Ascending aorta (tissue), 2 donors: ENCODE data around the gene THAP4. TPM values are rescaled to one million over a fixed set of nuclear protein-coding genes. Genes with fewer than 3 reads are reported as not detected.

Experiments used
- DNase-seq, 2 donors: peaks; one replicate each; pipeline ENCODE4 v3.0.0-alpha.2; 2019; ENCODE audit warnings: low spot score in 2 of 2
- H3K27ac ChIP-seq, 2 donors: fragments of 200-600 bp; sonication (generic); one replicate each; pipeline ENCODE4 v1.5.1; 2016 to 2017; ENCODE audit warnings: mild to moderate bottlenecking in 1 of 2
- H3K27me3 ChIP-seq: fragments of 200-600 bp; sonication (generic); one replicate; pipeline ENCODE4 v1.5.1; 2017
- H3K36me3 ChIP-seq, 2 donors: fragments of 200-600 bp; sonication (generic); one replicate each; pipeline ENCODE4 v1.5.1; 2016
- H3K4me1 ChIP-seq, 2 donors: fragments of 200-600 bp; sonication (generic); one replicate each; pipeline ENCODE4 v1.5.1; 2016 to 2017; ENCODE audit warnings: mild to moderate bottlenecking in 1 of 2
- H3K4me3 ChIP-seq, 2 donors: fragments of 200-600 bp; sonication (generic); one replicate each; pipeline ENCODE4 v1.5.1; 2016 to 2017; ENCODE audit warnings: mild to moderate bottlenecking in 1 of 2
- H3K9me3 ChIP-seq, 2 donors: fragments of 200-600 bp; sonication (generic); one replicate each; pipeline ENCODE4 v1.5.1; 2016
- CTCF ChIP-seq, 3 experiments: fragments of 200-600 bp in 2 of 3; fragments of 450-650 bp in 1 of 3; sonication (generic) in 2 of 3; IDR thresholded peaks; one replicate each; pipeline ENCODE4 v1.5.1; 2016 to 2019; ENCODE audit warnings: antibody characterized with exemption in 3 of 3, mild to moderate bottlenecking in 1 of 3, moderate library complexity in 1 of 3
- intact Hi-C: fragments of 100-400 bp; cut with DNase I; formaldehyde crosslinking; loops from one replicate; pipeline ENCODE4 v1.15.1; 2023
- total RNA-seq: library from RNA; depleted of rRNA; stranded (reverse); fragments of >200 nt; gene quantifications from one replicate; pipeline ENCODE4 v1.1.0, GENCODE V29; 2016

THAP4 gene
- total RNA-seq, 1 donor from 2014 or later, result 80.8 TPM

- H3K4me1 ChIP-seq, result peaks cover 8 to 16% of the 10 kb centered on the region in 2 donors
- peak overlapping the region; percentile 62 to 82 for H3K4me3 ChIP-seq
- H3K27ac ChIP-seq, result peak overlapping the region in 1 of 2 donors; percentile 64
- H3K27me3 ChIP-seq, result no peaks in the 10 kb centered on the region
- no peak for TF ChIP-seq CTCF (IDR thresholded peaks at IDR 0.05)
- intact Hi-C loops, result loop anchor here (2.0 kb wide), 1 partner anchor 51 kb away; the partner anchor contains the start of gene STK25
- peaks cover 3 to 4% of the 10 kb centered on the region in 2 donors for H3K36me3 ChIP-seq
- DNase-seq, result no peak
- H3K9me3 ChIP-seq, result peaks cover 10 to 19% of the 10 kb centered on the region in 2 donors
These were observed 77.4 kb downstream of the THAP4 start for GRCh38 chr2:241559323-241560161.

- peaks cover 8 to 16% of the 10 kb centered on the region in 2 donors for H3K4me1 ChIP-seq
- intact Hi-C loops, result loop anchor here (2.0 kb wide), 1 partner anchor 50 kb away; the partner anchor contains the start of gene STK25
These were observed 78.2 kb downstream of the THAP4 start, which contains the start of gene BOK for GRCh38 chr2:241558532-241559322. BOK (plus strand) TSS chr2:241558745; CDS start chr2:241559484, 739 bp downstream.

DNA sequence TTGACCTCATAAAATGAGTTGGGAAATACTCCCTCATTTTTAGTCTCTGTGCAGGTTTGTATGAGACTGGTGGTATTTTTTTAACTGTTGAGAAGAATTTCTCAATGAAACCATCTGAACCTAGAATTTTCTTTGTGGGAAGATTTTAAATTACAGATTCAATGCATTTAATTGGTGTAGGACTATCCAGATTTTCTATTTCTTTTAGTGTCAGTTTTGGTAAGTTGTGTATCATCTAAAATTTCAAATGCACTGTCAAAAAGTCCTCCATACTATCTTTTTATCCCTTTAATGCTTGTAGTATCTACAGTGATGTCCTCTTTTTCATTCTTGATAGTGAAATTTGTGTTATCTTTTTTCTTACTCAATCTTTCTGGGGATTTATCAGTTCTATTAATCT is 80.2 kb downstream of the THAP4 start:
- Histone ChIP-seq H3K4me3 (no peak overlapping the region), H3K27me3 (no peaks in the 10 kb centered on the region), H3K4me1 (peaks cover 6 to 16% of the 10 kb centered on the region in 2 donors), H3K9me3 (peaks cover 10 to 19% of the 10 kb centered on the region in 2 donors), H3K36me3 (no peaks in the 10 kb centered on the region), H3K27ac (no peak overlapping the region)
- TF ChIP-seq CTCF (IDR thresholded peaks at IDR 0.05), result no peak
- intact Hi-C loops, result no loop called here
- DNase-seq, result no peak

More at GRCh38 chr2:241558532-241559322, 78.2 kb downstream of the THAP4 start, which contains the start of gene BOK:
- Histone ChIP-seq H3K36me3 (peaks cover 3 to 4% of the 10 kb centered on the region in 2 donors), H3K4me3 (peak within 1 kb of the TSS; percentile 62 to 82), H3K27ac (peak within 1 kb of the TSS in 1 of 2 donors; percentile 64), H3K9me3 (peaks cover 10 to 19% of the 10 kb centered on the region in 2 donors), H3K27me3 (no peaks in the 10 kb centered on the region)
- no peak for DNase-seq
- no peak for TF ChIP-seq CTCF (IDR thresholded peaks at IDR 0.05)

DNA sequence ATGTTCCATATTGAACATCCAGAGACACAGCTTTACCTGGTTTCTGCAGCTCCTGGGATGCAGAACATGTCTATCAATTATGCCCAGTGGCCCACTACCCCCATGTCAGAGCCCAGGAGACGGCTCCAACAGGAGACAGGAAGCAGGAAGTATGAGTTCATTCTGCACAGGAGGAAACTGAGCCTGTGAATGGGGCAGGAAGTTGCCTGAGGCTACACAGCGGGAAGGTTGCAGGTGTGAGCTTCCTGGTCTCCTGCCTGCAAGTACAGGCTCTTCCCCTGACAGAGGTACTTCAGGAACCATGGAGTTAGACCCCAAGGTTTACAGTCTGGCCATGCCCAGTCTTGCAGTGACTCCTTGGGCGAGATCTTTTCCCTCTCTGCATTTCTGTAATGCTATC is 81.2 kb downstream of the THAP4 start:
- Histone ChIP-seq H3K4me3 (no peak overlapping the region), H3K36me3 (no peaks in the 10 kb centered on the region), H3K9me3 (peaks cover 10 to 19% of the 10 kb centered on the region in 2 donors), H3K27ac (no peak overlapping the region), H3K4me1 (peaks cover 6 to 12% of the 10 kb centered on the region in 2 donors), H3K27me3 (no peaks in the 10 kb centered on the region)
- no peak for DNase-seq
- no peak for TF ChIP-seq CTCF (IDR thresholded peaks at IDR 0.05)
- intact Hi-C loops, result no loop called here

DNA sequence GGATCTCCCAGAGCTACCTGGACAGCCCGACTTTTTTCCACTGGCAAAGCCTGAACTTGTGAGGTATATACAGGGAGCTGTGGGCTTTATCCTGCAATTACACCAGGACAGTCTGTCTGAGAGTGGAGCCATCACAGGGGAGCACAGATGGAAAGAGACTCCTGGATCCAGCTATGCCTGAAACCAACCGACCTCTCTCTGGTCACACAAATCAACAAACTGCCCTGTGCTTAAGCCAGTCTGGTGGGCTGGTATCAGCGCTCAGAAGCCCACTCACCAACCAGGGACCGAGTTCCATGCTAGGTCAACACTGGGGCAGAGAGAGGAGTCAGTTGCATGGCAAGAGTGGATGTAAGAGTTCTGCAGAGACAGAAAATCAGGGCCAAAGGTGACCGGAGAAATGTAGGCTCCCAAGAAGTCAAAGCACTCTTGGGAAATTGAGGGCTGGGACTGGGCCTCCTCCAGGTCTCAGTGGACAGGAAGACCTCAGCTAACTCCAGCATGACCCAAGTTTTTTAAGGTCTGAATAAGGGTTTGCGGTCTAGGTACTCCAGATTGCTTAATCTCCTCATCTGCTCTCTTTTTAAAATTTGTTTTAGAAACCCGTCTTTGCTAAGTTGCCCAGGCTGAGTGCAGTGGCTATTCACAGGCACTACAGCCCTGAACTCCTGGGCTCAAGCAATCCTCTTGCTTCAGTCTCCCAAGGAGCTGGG is 82.2 kb downstream of the THAP4 start:
- Histone ChIP-seq H3K9me3 (peaks cover 10 to 19% of the 10 kb centered on the region in 2 donors), H3K4me1 (peaks cover 0 to 2% of the 10 kb centered on the region in 2 donors), H3K36me3 (no peaks in the 10 kb centered on the region), H3K27me3 (no peaks in the 10 kb centered on the region), H3K4me3 (no peak overlapping the region), H3K27ac (no peak overlapping the region)
- TF ChIP-seq CTCF (IDR thresholded peaks at IDR 0.05), result no peak
- DNase-seq, result no peak
- intact Hi-C loops, result no loop called here
